ELF-1 (cell line): ENCODE results near the gene EFCAB11.

ENCODE experiments used
- DNase-seq: peaks from one replicate; pipeline ENCODE4 v3.0.0-alpha.2; 2016; ENCODE audit warnings: low read depth, low spot score

Gene EFCAB11

DNA sequence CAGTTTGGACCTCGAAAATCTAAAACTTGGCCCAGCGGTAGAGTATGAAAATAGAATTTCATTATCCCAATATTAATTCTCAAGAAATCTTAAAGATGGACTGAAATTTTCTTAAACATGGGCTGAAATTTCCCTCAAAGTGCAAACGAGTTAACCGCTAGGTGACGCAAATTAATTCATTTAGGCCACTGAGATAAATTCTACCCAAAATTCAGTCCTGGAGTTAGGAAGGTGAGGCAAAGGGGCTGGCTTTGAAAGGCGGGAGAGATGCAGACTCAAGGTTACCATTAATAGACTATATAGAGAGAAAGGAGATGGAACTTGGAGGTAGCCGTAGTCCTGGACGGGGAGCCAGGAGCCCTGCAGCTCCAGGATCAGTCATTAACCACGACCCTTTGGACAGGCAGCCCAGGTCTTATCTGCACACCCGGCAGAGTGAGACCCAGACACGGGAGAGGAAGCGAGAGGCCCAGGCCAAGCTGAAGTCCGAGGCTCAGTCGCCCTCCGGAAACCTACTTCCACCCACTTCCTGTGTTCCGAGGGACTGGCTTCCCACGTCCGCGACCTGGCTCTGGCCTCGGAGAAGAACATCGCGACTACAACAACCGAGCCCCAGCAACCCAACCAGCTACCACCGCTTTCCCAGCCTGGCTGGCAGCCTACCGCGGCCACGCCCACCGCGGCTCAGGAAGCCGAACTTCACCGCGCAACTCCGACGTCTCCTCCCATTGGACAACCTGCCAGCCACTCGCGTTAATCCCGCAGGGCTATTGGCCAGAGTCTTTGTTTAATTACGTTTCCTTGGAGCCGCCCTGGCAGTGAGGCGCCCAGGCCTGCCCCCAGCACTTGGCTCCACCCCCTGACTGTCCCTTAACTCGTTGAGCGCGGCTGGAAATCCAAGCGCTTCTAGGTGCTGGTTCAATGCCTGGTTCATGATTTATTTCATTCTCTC is at the start of gene EFCAB11:
Gene EFCAB11 (minus strand): TSS at position 661 of the 952 bp plus-strand sequence. CDS start 70 bp downstream, at position 591.
- peak; percentile 100 for DNase-seq

GRCh38 chr14:90003526-90004307 is 49.2 kb upstream of the EFCAB11 start:
- no peak for DNase-seq

GRCh38 chr14:90000935-90001334 is 46.4 kb upstream of the EFCAB11 start:
- no peak for DNase-seq

DNA sequence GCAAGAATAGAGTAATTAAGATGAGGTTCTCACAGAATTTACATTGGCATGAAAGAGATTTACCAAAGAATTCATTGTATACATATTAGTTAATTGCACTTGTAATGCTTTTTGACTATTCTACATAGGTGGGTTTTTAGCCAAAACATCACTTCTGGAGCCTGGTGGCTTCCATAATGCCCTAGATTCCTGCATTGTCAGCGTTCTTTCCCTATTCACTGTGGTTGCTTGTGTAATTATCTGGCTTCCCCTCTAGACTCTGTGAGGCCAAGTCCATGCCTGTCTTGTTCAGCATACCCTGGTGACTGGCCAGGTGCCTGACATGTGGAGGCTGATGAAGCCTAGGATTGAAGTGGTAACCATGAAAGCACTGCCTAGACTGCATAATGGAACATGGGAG is 42.4 kb upstream of the EFCAB11 start:
- no peak for DNase-seq

DNA sequence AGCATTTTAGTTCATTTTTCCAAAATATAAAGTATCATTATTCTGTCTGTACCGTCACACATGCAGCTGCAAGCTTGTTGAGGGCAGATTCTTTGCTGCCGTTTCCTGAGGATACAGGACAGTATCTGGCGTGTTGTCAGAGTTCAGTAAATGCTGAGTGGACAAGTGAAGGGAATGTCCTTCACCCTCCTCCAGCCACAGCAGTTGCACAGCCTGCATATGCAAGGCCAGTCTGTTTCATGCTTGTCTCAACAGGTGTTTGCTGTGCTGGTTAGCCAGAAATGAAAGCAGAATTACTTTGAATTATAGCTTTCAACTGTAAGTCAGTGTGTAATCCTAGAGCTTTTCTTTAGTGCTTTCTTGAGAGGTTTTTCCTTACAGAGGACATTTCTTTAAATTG is 37.7 kb upstream of the EFCAB11 start:
- DNase-seq, result no peak

GRCh38 chr14:89990623-89991275 is 36.2 kb upstream of the EFCAB11 start:
- no peak for DNase-seq

GRCh38 chr14:89990218-89990617 is 35.7 kb upstream of the EFCAB11 start:
- no peak for DNase-seq

GRCh38 chr14:89988787-89989186 is 34.3 kb upstream of the EFCAB11 start:
- no peak for DNase-seq

DNA sequence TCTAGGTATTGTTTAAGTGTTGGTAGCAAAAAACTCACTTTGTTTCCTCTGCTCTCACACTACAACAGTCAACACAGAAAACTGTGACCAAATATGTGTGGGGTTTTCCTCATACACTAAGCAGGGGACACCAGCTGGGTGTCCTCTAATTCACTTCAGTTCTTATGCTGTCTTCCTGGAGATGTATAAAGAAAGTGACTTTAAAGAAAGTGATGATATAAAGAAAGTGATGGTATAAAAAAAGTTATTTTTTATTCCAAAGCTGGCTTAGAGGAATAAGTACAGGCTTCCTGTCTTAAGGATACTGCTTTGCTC is 32.6 kb upstream of the EFCAB11 start:
- no peak for DNase-seq

DNA sequence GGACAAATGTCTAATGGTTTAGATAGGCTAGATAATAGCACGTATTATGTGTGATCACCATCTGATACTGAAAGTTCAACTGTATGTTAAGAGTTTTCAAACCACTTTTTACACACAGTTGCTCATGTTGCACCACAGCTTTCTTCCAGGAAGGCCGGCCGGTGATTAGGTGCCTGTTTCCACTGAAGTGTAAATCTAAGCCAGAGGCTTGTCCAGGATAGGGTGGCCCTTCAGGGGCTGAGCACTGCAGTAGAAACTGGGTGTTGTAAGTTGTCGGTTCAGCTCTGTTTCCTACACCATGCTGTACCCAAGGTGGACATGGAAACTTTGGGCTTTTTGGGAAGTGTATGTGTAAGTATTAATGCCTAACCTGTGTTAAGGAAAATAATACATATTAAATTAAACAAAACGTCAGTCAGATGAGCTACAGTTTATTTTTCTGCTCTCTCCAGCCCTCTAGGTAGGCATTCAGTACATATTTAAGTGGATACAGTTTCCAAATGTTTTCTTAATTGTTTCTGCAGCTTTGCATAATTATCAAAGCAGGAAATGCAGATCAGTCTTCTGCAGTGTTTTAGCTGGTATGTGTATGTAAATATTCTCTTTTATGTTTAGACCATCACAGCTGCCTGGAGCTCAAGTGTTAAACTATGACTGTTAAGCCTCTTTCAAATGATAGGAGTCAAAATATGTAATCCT is 32.1 kb upstream of the EFCAB11 start:
- DNase-seq, result no peak

- DNase-seq, result no peak
Observed at GRCh38 chr14:89983375-89983774, 28.8 kb upstream of the EFCAB11 start.

- no peak for DNase-seq
Observed at GRCh38 chr14:89978656-89979055, 24.1 kb upstream of the EFCAB11 start.

DNA sequence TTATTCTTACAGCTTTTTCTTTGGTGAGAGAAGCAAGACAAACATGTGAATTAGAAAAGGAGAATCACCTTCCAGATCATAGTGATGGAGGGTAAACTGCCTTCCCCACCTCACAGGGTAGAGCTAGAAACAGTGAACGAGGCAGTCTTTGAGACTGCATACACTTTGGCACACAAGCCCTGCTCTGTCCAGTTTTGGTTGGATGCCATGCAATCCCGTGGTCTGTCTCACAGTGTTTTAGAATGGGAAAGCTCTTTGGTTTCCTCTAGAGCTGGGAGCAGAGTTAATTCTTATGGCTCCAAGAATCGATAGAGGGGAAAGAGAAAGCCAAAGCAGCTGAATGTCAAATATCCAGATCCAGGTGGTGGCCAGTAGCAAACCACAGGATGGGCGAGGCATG is 23.1 kb upstream of the EFCAB11 start:
- no peak for DNase-seq

- DNase-seq, result peak; percentile 67
Observed at GRCh38 chr14:89973234-89973823, 18.8 kb upstream of the EFCAB11 start.

GRCh38 chr14:89965839-89966238 is 11.3 kb upstream of the EFCAB11 start:
- DNase-seq, result no peak

DNA sequence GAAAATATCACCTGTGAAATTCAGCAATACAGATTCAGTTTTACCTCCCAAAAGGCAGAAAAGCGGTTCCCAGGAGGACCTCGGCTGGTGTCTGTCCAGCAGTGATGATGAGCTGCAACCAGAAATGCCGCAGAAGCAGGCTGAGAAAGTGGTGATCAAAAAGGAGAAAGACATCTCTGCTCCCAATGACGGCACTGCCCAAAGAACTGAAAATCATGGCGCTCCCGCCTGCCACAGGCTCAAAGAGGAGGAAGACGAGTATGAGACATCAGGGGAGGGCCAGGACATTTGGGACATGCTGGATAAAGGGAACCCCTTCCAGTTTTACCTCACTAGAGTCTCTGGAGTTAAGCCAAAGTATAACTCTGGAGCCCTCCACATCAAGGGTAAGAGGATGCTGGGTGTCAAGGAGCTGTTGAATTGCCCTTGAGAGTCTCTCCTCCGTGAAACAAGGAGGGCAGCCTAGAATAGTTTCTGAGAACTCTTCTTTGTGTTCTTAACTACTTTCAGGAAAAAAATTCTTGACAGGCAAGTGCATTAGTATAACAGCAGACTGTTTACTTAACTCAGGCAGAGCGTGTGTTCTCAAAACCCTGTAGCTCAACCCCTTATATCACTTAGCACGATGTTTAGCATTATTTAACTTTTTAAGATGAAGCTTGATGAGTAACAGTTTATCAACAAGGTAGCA is 8.9 kb upstream of the EFCAB11 start:
- no peak for DNase-seq

- DNase-seq, result peak; percentile 27
Observed at GRCh38 chr14:89960914-89961313, 6.4 kb upstream of the EFCAB11 start.

DNA sequence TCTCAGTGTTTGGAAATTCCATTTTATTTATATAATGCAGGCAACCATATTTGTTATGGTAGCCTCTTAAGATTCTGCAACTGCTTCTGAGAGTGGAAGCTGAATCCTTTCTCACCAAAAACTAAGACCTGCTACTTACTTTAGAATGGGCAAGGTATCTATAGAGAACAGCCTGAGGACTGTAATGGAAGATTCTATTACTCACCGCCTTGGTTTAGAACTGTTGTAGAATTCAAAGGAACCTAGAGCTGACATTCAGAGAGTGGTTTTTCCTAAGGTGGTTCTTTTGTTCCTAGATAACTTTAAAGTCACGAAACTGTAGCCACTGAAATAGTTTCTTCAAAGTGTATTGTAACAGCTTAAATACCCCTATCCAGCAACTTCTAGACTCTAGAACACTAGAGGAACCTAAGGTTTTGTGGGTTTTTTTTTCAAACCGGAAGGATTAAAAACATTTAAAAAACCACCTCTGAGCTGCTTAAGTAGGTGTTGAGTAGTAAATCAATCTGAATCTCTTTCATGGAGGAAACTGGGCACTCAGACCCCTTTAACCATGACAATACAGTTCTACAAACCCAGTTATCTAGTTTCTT is 5.4 kb upstream of the EFCAB11 start:
- no peak for DNase-seq

DNA sequence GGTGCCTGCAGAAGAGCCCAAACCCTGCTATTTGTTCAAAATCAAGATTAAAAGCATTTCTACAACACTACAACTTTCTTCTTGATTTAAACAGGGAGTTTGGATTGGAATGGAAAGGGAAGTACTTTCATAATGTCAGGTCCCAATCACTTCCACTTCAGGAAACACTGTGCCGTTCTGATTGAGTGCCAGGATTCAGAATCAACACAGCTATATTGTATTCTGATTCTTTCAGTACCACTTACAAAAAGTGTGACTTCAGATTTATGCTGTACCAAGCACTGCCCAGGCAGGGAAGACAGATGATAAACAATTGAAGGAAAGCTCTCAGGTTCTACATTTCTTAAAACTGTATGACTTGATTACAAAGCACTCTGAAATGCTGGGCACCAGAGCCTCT is 4.4 kb upstream of the EFCAB11 start:
- DNase-seq, result no peak

- DNase-seq, result no peak
Observed at GRCh38 chr14:89957791-89958190, 3.3 kb upstream of the EFCAB11 start.
